A673 (cell line): ENCODE data around the gene ARHGAP24. TPM values are rescaled to one million over a fixed set of nuclear protein-coding genes. Genes with fewer than 3 reads are reported as not detected.

ENCODE experiments used
- BruUV-seq: library from RNA; stranded (reverse); fragments of 400-500 nt; replicated peaks from 2 replicates; lab custom pipeline; 2021; lab: Mats Ljungman, UMichigan
- CTCF ChIA-PET: fragments of 300-600 bp; sonication (Branson Sonifier 250); formaldehyde crosslinking; loops from one replicate; lab custom pipeline; 2022; ENCODE audit warnings: antibody characterized with exemption; lab: Charles Lee
- POLR2A ChIA-PET: fragments of 300-600 bp; sonication (Branson Sonifier 250); formaldehyde crosslinking; loops from one replicate; lab custom pipeline; 2022; ENCODE audit warnings: antibody characterized with exemption; ENCODE audit not compliant: low non-redundant PET; lab: Charles Lee
- DNase-seq: peaks from one replicate; pipeline ENCODE4 v3.0.0-alpha.2; 2015; ENCODE audit warnings: low spot score
- H3K27ac ChIP-seq: fragments of 200-600 bp; sonication (generic); 2 replicates; pipeline ENCODE4 v1.5.1; 2016; ENCODE audit warnings: mixed run types, low read depth, mild to moderate bottlenecking, mixed read lengths, antibody characterized with exemption, low read length; ENCODE audit not compliant: poor library complexity, severe bottlenecking
- H3K27me3 ChIP-seq: fragments of 200-600 bp; sonication (generic); replicated peaks from 2 replicates; pipeline ENCODE4 v1.6.1; 2017; ENCODE audit warnings: mixed run types, low read depth, mild to moderate bottlenecking, mixed read lengths, antibody characterized with exemption, low read length; ENCODE audit not compliant: insufficient read depth, poor library complexity
- H3K36me3 ChIP-seq: fragments of 200-600 bp; sonication (generic); 2 replicates; pipeline ENCODE4 v1.6.1; 2016; ENCODE audit warnings: mixed run types, mild to moderate bottlenecking, mixed read lengths, antibody characterized with exemption, low read length; ENCODE audit not compliant: insufficient read depth, poor library complexity, severe bottlenecking
- H3K4me1 ChIP-seq: fragments of 200-600 bp; sonication (generic); 2 replicates; pipeline ENCODE4 v1.6.1; 2017; ENCODE audit warnings: mixed run types, mild to moderate bottlenecking, mixed read lengths, antibody characterized with exemption, low read length; ENCODE audit not compliant: insufficient read depth, poor library complexity, severe bottlenecking
- H3K4me3 ChIP-seq: fragments of 200-600 bp; sonication (generic); 2 replicates; pipeline ENCODE4 v1.5.1; 2016; ENCODE audit warnings: low read depth, mixed run types, mild to moderate bottlenecking, mixed read lengths, low read length; ENCODE audit not compliant: poor library complexity, severe bottlenecking
- H3K9me3 ChIP-seq: fragments of 200-600 bp; sonication (generic); 2 replicates; pipeline ENCODE4 v1.6.1; 2016; ENCODE audit warnings: mixed run types, low read depth, mild to moderate bottlenecking, mixed read lengths, antibody characterized with exemption, low read length; ENCODE audit not compliant: poor library complexity, severe bottlenecking
- CTCF ChIP-seq: fragments of 300-800, 200-600 bp; sonication (generic); conservative IDR thresholded peaks from 2 replicates; pipeline ENCODE4 v1.5.1; 2017; ENCODE audit warnings: low read depth, mild to moderate bottlenecking, antibody characterized with exemption, low read length, moderate library complexity, mixed read lengths
- EZH2 ChIP-seq: fragments of 200-600 bp; sonication (generic); IDR thresholded peaks from 2 replicates; pipeline ENCODE4 v1.6.1; 2017; ENCODE audit warnings: borderline replicate concordance, low read depth, mild to moderate bottlenecking, mixed read lengths, antibody characterized with exemption, low read length; ENCODE audit not compliant: poor library complexity, severe bottlenecking
- intact Hi-C: fragments of 100-400 bp; cut with micrococcal nuclease; formaldehyde crosslinking; loops from one replicate; pipeline ENCODE4 v1.10.0; 2022; ENCODE audit not compliant: unreplicated experiment
- total RNA-seq: library from RNA; stranded (reverse); gene quantifications from 2 replicates; pipeline ENCODE4 v1.2.3, GENCODE V29; 2021

ARHGAP24 gene
- total RNA-seq, 1 experiment from 2014 or later = 5.8 TPM

GRCh38 chr4:85475631-85476233 lies 782 bp downstream of the ARHGAP24 start:
- ChIA-PET POLR2A (interaction anchor here (0.6 kb wide), 1 partner anchor 76 kb away, joined by 3 read pairs; no protein-coding TSS in a partner anchor), CTCF (interaction anchor here (1.6 kb wide), 1 partner anchor 272 kb away, joined by 4 read pairs; no protein-coding TSS in a partner anchor)
- H3K27ac ChIP-seq = no peak overlapping the region
- H3K4me1 ChIP-seq = no peaks in the 10 kb centered on the region
- H3K9me3 ChIP-seq = no peaks in the 10 kb centered on the region
- TF ChIP-seq CTCF = no peak
- no peak for TF ChIP-seq EZH2
- DNase-seq = peak; percentile 36
- BruUV-seq = no TSS peak
- peak overlapping the region; percentile 60 for H3K4me3 ChIP-seq
- intact Hi-C loops = no loop called here
- no peaks in the 10 kb centered on the region for H3K27me3 ChIP-seq
- no peaks in the 10 kb centered on the region for H3K36me3 ChIP-seq

- no peak for DNase-seq
- Histone ChIP-seq H3K27me3 (no peaks in the 10 kb centered on the region), H3K4me1 (no peaks in the 10 kb centered on the region), H3K9me3 (no peaks in the 10 kb centered on the region), H3K4me3 (no peak overlapping the region), H3K36me3 (no peaks in the 10 kb centered on the region), H3K27ac (no peak overlapping the region)
- CTCF ChIA-PET = no interaction called here
- intact Hi-C loops = no loop called here
- no TSS peak for BruUV-seq
- POLR2A ChIA-PET = no interaction called here
- TF ChIP-seq CTCF = no peak
- TF ChIP-seq EZH2 = no peak
These were observed 1.4 kb downstream of the ARHGAP24 start for GRCh38 chr4:85476381-85476780.

- no peak for DNase-seq
- no peak for TF ChIP-seq EZH2
- TF ChIP-seq CTCF = no peak
- CTCF ChIA-PET = no interaction called here
- intact Hi-C loops = no loop called here
- no peaks in the 10 kb centered on the region for H3K27me3 ChIP-seq
- H3K4me3 ChIP-seq = no peak overlapping the region
- H3K4me1 ChIP-seq = no peaks in the 10 kb centered on the region
- POLR2A ChIA-PET = no interaction called here
- no peaks in the 10 kb centered on the region for H3K9me3 ChIP-seq
- no TSS peak for BruUV-seq
- H3K36me3 ChIP-seq = no peaks in the 10 kb centered on the region
- no peak overlapping the region for H3K27ac ChIP-seq
These were observed 2.6 kb downstream of the ARHGAP24 start for GRCh38 chr4:85477534-85477933.
